Upper lobe of left lung (tissue), 4 donors: ENCODE results near the gene TBX4.

Source experiments
- CTCF ChIP-seq, 6 experiments: fragments of 450-650 bp in 4 of 6; fragments of 200-600 bp in 2 of 6; sonication (generic) in 2 of 6; IDR thresholded peaks; one replicate each; pipeline ENCODE4 v1.5.1; 2016 to 2019; ENCODE audit warnings: antibody characterized with exemption in 6 of 6
- EP300 ChIP-seq, 4 donors: sonication (generic); formaldehyde crosslinking; IDR thresholded peaks; one replicate each; pipeline ENCODE4 v1.5.1; 2017; ENCODE audit warnings: antibody characterized with exemption in 4 of 4, control low read depth in 2 of 4
- POLR2A ChIP-seq, 4 donors: fragments of 450-650 bp; IDR thresholded peaks; one replicate each; pipeline ENCODE4 v1.5.1; 2016 to 2017; ENCODE audit warnings: antibody characterized with exemption in 4 of 4, mild to moderate bottlenecking in 2 of 4
- POLR2AphosphoS5 ChIP-seq, 2 donors: sonication (generic); formaldehyde crosslinking; IDR thresholded peaks; one replicate each; pipeline ENCODE4 v1.5.1; 2017; ENCODE audit warnings: antibody characterized with exemption in 2 of 2

- TF ChIP-seq CTCF (IDR thresholded peaks at IDR 0.05) (no peak), EP300 (IDR thresholded peaks at IDR 0.05) (no peak), POLR2AphosphoS5 (IDR thresholded peaks at IDR 0.05) (no peak), POLR2A (IDR thresholded peaks at IDR 0.05) (no peak)
Measured at GRCh38 chr17:61404663-61404912, 47.6 kb upstream of the TBX4 start.
